ENCODE results near the gene ENTREP3.
"Not testable (repeated sequence)": the region's sequence is repeated elsewhere in the genome, so short reads cannot be mapped to it uniquely, and the experiment has no call there.

ENTREP3 gene

DNA sequence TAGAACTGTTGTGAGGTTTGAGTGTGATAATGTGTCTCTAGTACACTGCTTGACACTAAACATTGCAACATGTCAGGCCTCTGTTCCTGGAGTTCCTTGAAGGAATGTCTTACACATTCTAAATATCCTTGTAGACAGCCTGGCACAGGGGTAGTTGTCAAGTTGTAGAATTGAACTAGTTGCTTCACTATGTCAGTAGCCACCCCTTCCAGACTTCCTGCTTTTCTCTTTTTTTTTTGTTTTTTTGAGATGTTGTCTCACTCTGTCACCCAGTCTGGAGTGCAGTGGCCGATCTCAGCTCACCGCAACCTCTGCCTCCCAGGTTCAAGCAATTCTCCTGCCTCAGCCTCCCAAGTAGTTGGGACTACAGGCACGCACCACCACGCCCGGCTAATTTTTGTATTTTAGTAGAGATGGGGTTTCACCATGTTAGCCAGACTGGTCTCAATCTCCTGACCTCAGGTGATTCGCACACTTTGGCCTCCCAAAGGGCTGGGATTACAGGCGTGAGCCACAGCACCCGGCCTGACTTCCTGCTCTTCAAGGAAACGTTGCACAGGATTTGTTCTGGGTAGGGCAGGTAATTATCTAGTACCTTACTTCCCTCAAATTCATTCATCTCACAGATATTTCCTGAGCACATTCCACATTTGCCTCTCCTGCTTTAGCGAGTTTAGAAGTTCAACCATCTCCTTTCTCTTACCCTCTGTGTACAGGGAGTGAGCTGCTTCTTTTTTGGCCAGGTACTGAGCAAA, 34.9 kb downstream of the ENTREP3 start:
- DNase-seq = not testable (repeated sequence)

DNA sequence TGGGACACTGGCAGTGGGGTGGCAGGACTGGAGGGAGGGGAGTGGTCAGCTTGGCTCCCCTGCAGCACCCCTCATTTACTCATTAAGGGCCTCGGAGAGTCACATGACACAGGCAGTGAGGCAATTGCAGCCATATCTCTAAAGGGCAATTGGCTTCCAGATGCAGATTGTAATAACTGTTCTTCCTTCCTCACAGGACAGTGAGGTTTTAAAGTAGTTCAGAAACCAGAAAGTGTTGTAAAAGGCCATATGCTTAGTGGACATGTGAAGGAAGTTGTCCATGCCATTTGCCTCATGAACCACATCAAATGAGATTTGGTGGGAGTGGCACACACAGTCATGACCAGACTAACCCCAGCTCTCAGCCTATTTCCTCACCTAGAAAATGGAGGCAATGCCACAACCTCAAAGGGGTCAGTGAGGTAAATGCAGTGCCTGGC, 35.7 kb downstream of the ENTREP3 start:
- peak; percentile 53 for DNase-seq

DNA sequence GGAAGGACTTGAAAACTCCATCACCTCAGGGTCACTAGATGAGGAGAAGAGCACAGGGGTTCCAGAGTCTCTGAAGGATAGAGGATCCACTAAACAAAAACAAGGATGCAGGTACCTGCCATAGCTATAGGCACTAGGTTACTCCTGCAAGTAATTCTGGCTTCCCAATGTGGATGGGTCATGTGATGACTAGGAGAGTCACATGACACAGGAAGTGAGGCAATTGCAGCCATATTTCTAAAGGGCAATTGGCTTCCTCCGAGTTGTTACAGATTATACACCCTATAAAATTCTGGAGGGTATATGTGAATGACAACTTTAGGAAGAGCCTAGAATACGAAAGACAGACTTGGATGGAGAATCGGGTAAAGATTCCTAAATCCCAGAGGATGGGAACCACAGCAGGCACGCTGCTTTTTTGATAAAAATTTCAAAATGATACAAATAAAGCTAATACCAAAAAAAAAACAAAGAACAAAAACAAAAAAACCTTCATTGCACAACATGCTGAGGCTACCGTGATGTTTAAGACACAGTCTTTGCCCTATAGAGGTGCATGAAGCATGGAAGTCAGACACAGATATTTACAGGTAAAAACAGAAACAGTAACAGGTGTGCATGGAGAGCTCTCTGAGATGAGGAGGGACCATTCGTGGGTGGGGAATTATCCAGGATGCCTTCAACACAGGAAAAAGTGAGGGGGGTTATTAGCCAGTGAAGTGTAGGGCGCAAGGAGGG, 36.3 kb downstream of the ENTREP3 start:
- no peak for DNase-seq

DNA sequence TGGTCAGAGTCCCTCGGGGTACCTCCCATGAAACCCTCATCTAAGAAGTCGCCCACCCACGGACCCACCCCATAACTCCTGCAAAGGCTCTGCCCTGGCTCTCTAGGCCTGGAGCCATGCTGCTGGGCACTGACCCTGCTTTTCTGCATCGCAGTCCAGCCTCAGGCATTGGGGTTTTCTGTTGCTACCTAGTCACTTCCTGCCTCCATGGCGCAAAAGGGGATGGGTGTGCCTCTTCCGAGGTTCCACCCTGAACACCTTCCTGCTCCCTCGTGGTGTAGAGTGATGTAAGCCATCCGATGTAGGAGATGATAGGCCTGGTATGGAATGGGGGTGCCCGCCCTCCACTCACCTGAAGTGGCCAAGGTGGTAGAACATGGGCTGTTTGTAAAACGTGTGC, 40.6 kb downstream of the ENTREP3 start:
- DNase-seq = peak; percentile 46

DNA sequence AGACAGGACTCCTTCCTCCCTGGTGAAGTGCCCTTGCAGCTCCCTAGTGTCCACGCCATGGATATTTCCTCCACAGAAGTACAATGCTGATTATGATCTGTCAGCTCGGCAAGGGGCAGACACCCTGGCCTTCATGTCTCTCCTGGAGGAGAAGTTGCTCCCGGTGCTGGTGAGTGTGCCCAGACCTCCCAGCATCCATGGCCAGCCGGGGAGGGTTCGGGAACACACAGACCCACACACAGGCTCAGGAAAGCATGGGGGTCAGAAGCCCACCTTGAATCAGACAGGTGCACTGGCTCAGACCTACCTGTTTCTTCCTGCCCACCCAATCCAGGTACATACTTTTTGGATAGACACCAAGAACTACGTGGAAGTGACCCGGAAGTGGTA, 43.2 kb downstream of the ENTREP3 start:
- DNase-seq = not testable (repeated sequence)

DNA sequence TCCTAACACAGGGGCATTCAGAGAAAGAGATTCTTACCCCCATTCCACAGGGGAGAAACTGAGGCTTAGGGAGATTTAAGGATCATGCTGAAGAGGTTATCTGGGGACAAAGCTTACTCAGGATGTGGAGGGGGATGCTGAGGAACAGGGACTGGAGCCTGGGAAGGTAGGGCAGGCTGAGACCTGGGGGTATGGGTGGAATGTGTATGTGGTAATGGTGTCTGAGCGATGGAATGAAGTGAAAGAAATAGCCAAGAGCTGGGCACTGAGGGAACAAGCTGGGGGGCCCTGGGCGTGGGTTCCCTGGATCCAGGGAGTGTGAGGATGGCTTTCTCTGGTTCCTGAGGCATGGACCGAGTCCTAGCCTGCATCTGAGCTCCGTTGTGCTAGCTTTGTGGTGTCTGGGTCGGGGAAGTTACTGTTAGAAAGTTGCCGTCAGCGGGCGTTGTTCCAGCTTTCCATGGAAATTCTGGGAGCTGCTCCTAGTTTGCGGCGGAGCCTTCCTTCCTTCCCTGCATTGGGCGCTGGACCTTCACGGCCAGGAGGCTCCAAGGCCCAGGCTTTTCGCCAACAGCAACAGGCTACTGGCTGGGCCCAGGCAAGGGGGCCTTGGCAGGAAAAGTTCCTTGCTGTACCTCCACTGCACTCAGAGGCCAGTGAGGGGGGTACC, 43.8 kb downstream of the ENTREP3 start:
- DNase-seq = not testable (repeated sequence)

DNA sequence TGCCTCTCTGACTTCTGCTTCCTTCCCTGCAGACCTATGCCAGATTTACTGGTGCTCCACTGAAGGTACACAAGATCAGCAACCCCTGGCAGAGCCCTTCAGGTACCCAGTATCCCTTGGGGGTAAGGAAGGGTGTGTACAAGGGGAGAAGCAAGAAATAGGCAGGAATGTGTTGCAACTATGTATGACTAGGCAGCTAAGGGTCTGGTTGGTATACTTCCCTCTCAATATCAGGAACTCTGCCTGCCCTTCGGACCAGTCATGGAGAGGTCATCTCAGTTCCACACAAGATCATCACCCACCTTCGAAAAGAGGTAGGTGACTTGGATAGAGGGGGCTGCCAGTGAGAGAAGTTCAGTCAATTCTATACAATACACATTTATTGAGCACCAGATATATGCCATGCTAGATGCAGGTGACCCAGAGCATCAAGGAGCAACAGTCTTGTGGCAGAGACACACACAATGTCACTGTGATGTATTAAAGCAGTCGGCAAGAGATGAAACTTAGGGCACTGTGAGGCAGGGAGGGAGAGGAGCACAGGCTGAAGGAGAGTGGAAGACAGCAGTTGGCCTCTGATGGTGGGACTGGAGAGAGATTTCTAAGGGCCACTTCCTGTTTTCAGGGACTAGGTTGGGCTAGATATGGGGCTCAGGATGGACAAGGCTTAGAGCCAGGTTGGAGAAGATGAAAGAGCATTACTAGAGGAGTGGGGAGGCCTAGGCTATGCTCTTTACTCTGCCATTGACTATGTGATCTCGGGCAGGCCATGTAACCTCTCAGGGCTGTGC, 44.8 kb downstream of the ENTREP3 start:
- no peak for DNase-seq

DNA sequence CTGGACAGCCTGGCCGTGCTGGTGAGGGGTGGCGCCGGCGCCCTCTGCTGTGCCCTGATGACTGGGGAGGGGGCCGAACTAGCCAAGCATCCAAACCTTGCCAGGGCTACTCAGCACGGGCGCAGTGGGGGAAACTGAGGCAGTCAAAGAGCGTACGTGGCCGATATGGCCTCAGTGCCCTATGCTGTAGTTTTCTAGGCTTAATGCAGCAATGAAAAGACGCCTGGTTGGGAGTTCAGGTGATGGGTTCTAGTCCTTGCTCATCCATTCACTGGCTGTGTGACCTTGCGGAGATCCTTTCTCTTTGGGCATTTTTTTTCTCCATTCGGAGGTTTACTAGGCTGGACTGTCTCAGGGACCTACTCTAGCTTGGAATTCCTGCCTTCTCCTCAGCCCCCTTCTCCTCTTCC, 46.0 kb downstream of the ENTREP3 start:
- no peak for DNase-seq

DNA sequence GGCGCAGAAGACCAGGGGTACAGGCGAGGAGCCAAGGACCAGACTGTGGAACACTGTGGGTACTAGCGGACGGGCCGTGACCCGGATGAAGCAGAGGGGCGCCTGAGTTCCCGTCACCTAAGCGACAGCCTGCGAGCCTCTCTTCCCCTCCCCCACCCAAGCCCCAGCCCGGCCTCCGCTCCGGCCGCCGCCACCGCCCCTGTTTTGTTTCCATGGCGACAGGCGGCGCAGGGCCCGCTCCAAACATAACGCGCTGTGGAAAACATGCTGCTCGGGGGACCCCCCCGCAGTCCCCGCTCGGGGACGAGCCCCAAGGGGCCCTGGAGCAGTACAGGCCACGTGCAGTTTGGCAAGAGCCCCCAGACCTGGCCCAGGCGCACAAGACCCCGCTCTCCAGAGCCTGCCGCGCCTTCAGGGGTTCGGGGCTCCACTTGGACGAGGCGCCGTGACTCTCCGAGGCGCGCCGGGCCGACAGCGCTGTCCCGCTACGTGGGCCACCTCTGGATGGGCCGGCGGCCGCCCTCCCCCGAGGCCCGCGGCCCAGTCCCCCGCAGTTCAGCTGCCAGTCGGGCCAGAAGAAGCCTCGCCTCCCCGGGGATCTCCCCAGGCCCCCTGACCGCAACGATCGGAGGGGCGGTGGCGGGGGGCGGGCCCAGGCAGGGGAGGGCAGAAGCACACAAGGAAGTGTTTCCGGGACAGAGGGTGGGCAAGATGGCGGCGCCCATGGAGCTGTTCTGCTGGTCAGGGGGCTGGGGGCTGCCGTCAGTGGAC, 46.6 kb downstream of the ENTREP3 start, which contains the start of gene MTX1:
Gene MTX1 (plus strand): TSS at position 155 of the 771 bp plus-strand sequence. CDS start 110 bp downstream, at position 265.
- peak; percentile 95 for DNase-seq

DNA sequence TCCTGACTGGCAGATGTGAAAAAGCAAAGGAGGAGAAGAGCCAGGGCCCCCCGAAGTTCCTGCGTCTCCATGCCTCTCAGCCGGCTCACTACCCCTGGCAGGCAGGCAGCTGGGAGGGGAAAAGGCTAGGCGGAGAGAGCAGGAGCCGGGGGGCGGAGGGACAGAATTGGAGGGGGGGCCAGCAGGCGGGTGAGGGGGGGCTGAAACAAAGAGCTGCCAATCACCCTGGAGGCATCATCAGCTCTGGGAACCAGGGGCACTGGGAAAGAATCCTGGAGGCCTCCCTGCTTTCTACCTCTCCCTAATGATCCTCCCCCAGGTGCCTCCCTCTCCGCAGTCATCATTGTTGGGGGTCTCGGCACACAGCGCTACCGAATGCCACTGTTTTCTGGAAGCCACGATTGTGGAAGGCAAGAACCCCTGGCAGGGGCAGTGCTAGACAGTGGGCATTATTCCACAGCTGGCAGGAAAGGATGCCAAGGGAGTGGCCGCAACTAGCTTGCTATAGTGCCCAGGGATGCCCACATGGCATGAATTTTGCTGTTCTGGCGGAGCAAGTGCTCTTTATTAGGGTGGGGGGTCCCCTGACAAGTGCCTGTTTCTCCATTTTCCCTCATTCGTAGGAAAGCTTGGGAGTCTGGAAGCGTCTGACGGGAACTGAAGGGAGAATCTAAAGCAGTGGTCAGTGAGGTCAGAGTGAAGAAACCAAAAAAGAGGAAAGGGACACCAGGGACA, 47.3 kb downstream of the ENTREP3 start, which contains the start of gene THBS3:
Gene THBS3 (minus strand): TSS at position 92 of the 735 bp plus-strand sequence. CDS start 21 bp downstream, at position 71.
- DNase-seq = no peak

DNA sequence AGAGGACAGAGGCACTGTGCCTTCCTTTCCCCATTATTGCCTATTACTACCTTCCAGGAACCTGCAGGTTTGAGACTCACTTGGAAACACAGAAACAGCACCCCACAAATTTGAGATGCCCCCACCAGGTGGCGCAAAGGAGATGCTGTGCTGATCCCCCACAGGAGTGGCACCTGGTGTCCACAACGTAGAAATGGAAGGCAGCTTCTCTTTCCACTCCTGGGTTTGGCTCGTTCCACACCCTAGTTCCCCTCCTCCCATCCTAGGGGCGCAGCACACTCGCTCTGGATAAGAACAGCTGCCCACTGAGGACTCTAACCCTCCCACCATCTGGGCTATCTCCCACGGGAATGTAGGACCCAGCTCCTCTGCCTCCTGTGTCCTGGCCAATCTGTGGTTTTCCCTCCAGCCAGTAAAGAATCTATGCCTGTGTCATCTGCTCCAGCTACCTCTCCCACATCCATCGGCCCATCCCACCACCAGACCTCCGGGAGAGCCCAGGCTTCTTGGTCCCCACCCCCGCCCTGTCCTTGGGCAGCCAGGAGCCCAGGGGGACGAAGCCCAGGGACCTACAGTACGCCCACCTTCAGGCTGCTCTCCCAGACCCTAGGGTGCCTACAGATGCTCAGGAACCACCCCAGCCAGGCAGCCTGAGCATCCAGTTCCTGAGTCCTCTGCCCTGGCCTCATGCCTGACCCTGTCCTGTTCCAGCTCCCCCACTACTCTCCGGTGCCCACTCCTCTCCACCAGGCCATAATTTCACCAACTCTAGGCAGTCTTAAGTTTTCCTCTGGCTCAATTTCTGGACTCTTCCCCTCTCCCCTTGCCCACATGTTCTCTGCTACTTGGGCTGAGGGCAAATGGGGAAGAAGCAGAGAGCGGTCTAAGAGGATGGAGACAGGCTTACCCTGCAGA, 48.1 kb downstream of the ENTREP3 start:
- DNase-seq = peak; percentile 93

DNA sequence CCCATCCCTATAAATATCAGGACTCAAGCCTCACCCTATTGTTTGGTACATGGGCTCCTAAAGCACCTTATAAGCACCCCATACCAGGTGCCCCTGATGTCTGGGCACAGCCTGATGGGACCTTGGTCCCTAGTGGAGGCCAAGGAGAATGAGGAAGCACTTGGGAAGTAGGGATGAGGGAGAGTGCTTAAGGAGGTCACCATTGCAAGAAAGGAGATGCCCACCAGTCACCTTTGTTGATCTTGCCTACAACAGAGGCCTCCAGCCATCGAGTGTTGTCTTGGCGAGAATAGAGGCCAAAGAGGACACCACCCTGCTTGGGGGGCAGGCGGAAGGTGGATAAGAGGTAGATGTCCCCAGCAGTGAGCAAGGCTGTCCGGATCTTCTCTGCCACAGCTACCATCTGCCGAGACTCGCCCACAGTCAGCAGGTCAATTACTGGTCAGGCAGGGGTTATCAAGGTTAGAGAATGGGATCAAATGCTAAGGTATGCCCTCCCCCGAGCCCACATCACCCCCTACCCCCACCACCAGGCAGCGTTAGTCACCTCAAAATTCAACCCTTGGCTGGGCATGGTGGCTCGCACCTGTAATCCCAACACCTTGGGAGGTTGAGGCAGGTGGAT, 49.2 kb downstream of the ENTREP3 start:
- no peak for DNase-seq

DNA sequence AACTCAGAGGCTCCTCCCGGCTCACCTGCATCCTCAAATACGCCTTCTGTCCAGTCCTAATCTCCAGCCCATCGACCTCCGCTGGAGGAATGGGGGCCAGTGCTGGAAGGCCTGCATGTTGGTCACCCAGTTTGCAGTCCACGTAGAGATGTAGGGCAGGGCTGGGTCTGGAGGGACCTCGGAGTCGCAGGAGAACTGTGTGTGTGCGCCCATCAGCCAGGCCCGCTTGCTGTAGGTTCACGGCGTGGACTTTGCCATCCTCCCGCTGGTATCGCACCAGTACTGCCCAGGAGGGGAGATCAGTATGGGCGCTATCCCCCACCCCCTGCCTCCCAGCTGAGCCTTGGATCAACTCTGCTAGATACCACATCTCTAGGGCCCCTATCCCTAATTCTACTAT, 50.2 kb downstream of the ENTREP3 start:
- DNase-seq = no peak

DNA sequence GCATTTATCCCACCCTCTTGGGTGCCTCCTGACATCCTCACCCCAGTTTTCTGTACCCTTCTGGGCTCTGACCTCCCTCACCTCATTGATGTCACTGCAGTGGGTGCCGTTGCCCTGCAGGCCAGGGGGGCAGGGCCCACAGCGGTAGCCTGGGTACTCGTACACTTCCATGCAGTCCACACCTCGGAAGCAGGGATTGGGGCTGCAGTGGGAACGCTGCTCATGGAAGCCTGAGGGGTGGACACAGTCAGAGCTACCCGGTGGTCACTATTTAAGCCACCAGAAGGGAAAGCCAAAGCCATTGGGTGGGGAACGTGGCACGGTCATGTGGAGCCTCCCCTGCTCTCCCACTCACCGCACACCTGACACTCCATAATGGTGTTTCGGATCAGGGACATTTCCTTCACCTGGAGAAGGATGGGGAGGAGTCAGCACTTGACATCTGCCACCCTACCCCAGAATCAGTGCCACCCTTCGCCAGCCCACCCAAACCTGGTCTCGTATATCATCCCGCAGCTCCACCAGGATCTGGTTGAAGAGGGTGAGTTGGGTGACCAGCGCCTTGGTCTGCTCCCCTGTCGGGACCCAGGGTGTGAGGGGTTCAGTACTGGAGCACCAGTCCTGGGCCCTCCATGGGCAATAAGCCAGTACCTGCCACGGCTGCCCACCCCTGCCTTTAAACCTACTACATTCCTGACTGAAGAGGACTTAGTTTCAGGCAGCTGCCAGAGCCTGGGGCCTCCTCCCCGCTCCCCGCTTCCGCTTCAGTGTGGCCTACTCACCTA, 52.4 kb downstream of the ENTREP3 start:
- no peak for DNase-seq

DNA sequence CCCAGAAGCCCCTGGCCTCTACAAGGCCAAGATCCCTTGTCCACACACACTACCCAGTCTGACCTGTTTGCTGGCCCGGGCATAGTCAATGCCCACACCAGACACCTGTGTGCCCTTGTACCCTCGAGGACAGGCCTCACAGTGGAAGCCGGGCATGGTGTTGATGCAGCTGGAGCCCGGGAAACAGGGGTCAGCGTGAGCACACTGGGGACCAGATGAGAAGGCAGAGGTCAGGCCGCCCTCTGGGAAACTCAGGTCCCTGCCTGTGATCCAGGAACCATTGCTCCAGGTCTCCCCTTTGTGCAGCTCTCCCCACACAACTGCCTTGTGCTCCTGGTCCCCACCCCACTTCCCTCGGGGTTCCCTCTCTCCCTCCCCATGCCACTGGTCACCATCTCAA, 53.1 kb downstream of the ENTREP3 start:
- no peak for DNase-seq

DNA sequence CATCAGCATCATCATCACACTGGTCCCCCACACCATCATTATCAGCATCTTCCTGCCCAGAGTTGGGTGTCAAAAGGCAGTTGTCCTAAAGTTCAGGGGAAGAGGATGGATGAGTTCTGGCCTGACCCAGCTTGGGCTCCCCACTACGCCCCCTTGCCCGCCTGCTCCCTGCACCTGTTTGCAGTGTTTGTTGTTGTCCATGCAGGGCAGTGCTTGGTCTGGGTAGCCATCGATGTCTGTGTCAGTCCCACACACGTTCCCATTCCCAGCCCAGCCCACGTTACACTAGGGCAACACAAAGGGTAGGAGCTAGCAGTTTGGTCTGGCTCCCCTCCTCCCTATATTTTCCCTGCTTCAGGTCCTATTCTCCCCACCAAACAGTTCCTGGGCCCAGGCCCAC, 54.4 kb downstream of the ENTREP3 start:
- DNase-seq = no peak

DNA sequence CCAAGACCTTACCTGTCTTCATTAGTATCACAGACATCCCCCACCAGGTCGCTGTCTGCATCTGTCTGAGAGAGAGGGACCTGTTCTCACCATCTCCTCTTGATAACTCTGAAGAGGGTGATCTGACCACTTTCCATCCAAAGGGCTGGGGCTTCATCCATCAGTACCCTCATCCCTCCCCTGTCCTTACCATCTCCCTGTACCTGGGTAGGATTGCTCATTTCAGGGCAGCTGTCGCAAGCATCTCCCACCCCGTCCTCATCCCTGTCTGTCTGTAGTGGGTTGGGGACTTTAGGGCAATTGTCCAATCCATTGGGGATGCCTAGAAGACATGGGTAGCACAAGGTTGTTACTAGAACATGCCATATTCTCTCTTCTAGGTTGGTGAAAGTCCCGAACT, 55.5 kb downstream of the ENTREP3 start:
- no peak for DNase-seq

DNA sequence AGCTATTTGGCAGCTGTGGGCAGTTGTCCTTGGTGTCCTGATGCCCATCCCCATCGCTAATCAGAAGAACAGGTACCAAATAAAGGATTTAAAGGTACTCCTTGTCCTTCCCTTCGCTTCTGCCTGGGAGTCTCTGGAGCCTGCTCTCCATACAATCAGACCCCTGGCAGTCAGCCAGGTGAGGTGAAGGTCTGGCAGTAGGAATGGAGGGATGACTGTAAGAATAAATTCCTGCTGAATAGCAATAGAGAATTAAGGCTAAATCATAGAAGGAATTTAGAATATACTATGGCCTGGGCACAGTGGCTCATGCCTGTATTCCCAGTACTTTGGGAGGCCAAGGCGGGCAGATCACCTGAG, 56.8 kb downstream of the ENTREP3 start:
- DNase-seq = no peak

All from CD4-positive, alpha-beta T cell treated with Interleukin-21 for 1 hour (primary cell).